HG03280 (cell line): ENCODE results near the gene TMEM88.

Experiments
- ATAC-seq: cut with Tn5 transposase; IDR thresholded peaks from one replicate; pipeline ENCODE4 v1.9.1; 2021; ENCODE audit warnings: mild to moderate bottlenecking, moderate library complexity; ENCODE audit not compliant: unreplicated experiment

Gene TMEM88

DNA sequence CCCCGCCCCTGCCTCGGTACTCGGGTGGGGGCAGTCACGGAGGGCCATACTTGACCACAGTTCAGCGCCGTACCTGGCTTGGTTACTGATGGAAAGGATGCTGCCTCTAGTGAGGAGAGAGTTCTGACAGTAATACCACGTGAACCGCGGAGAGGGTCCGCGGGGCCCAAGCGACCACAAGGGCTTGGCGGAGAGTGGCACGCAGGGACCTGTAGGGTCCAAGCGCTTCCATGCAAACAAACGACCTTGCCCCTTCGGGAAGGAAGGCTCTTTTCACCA is 11.7 kb upstream of the TMEM88 start:
- peak; percentile 0 for ATAC-seq

- peak; percentile 36 for ATAC-seq
Observed at GRCh38 chr17:7843536-7844291, 11.2 kb upstream of the TMEM88 start.

GRCh38 chr17:7844292-7845154 is 10.3 kb upstream of the TMEM88 start:
- ATAC-seq = peak; percentile 43

- ATAC-seq = no peak
Observed at GRCh38 chr17:7845359-7846062, 9.4 kb upstream of the TMEM88 start.

GRCh38 chr17:7846063-7846735 is 8.7 kb upstream of the TMEM88 start:
- ATAC-seq = no peak

DNA sequence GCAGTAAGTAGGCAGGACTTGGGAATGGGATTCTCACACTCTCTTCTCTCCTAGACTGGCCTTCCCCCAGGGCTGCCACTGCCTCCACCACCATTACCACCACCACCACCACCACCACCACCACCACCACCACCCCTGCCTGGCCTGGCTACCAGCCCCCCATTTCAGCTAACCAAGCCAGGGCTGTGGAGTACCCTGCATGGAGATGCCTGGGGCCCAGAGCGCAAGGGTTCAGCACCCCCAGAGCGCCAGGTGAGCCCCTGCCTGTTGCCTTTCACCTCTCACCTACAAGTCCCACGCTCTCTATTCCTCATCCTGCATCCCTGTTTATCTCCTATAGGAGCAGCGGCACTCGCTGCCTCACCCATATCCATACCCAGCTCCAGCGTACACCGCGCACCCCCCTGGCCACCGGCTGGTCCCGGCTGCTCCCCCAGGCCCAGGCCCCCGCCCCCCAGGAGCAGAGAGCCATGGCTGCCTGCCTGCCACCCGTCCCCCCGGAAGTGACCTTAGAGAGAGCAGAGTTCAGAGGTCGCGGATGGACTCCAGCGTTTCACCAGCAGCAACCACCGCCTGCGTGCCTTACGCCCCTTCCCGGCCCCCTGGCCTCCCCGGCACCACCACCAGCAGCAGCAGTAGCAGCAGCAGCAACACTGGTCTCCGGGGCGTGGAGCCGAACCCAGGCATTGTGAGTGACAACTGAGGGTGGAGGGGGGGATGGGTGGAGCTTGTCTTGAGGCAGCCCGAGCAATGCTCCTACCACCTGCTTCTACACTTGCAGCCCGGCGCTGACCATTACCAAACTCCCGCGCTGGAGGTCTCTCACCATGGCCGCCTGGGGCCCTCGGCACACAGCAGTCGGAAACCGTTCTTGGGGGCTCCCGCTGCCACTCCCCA is 7.9 kb upstream of the TMEM88 start:
- ATAC-seq = no peak

DNA sequence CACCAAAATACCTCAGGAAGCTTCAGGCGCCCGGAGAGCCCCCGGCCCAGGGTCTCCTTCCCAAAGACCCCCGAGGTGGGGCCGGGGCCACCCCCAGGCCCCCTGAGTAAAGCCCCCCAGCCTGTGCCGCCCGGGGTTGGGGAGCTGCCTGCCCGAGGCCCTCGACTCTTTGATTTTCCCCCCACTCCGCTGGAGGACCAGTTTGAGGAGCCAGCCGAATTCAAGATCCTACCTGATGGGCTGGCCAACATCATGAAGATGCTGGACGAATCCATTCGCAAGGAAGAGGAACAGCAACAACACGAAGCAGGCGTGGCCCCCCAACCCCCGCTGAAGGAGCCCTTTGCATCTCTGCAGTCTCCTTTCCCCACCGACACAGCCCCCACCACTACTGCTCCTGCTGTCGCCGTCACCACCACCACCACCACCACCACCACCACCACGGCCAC is 6.7 kb upstream of the TMEM88 start:
- ATAC-seq = no peak

DNA sequence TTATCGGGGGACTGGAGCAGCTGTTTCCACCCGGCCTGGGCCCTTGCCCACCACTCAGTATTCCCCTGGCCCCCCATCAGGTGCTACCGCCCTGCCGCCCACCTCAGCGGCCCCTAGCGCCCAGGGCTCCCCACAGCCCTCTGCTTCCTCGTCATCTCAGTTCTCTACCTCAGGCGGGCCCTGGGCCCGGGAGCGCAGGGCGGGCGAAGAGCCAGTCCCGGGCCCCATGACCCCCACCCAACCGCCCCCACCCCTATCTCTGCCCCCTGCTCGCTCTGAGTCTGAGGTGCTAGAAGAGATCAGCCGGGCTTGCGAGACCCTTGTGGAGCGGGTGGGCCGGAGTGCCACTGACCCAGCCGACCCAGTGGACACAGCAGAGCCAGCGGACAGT is 6.1 kb upstream of the TMEM88 start:
- no peak for ATAC-seq

GRCh38 chr17:7849130-7849750 is 5.6 kb upstream of the TMEM88 start:
- ATAC-seq = no peak

DNA sequence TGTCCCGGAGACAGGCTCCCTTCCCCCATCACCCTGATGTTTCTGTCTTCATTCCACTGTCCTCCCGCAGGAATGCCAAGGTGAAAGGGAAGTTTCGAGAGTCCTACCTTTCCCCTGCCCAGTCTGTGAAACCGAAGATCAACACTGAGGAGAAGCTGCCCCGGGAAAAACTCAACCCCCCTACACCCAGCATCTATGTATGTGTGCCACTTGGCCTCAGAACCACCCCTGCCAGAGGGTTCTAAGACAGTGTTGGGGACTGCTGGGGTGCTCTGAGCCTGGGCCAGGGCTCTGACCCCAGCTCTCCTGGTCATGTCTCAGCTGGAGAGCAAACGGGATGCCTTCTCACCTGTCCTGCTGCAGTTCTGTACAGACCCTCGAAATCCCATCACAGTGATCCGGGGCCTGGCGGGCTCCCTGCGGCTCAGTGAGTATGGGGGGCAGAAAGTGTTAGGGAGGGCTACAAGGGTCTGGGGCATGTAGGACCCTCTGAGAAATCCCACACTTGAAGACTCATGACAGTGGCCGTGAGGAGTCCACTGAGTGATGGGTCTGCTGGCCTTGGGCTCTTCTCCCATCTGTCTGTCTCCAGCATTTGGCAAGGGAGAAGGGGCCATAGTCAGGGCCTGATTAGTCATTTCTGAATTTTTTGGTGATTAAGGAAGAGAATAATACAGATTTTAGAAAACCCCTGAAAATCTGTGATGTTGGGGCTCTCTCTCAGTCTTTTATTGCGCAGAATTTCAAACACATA is 4.9 kb upstream of the TMEM88 start:
- no peak for ATAC-seq

GRCh38 chr17:7850701-7851437 is 4.0 kb upstream of the TMEM88 start:
- ATAC-seq = no peak

DNA sequence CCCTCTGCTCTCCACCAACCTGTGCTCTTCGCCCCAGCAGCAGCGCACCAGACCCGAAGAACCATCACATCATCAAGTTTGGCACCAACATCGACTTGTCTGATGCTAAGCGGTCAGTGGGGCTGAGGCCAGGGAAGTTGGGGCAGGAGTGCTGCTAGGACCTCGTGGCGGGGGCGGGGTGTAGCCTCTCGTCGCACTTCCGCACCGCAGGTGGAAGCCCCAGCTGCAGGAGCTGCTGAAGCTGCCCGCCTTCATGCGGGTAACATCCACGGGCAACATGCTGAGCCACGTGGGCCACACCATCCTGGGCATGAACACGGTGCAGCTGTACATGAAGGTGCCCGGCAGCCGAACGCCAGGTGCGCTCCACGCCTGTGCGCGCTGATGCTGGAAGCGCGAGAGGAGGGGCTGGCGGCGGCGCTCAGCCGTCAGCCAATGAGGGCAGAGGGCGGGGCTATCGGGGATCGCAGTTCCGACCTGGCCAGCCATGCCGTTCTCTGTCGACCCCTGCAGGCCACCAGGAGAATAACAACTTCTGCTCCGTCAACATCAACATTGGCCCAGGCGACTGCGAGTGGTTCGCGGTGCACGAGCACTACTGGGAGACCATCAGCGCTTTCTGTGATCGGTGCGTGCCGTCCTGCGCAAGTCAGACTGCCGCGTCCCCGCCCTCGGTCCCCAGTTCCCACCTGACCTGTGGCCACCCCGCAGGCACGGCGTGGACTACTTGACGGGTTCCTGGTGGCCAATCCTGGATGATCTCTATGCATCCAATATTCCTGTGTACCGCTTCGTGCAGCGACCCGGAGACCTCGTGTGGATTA is 3.2 kb upstream of the TMEM88 start:
- peak; percentile 66 for ATAC-seq

DNA sequence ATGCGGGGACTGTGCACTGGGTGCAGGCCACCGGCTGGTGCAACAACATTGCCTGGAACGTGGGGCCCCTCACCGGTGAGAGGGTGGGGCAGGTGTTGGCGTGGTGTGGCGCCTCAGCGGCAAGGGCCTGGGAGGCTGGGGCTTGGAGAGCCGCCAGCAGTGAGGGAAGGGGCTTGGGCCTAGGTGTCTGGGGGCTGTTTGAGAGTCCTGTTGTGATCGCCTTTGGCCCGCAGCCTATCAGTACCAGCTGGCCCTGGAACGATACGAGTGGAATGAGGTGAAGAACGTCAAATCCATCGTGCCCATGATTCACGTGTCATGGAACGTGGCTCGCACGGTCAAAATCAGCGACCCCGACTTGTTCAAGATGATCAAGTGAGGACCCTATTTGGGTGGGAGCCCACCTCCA is 2.6 kb upstream of the TMEM88 start:
- ATAC-seq = no peak

DNA sequence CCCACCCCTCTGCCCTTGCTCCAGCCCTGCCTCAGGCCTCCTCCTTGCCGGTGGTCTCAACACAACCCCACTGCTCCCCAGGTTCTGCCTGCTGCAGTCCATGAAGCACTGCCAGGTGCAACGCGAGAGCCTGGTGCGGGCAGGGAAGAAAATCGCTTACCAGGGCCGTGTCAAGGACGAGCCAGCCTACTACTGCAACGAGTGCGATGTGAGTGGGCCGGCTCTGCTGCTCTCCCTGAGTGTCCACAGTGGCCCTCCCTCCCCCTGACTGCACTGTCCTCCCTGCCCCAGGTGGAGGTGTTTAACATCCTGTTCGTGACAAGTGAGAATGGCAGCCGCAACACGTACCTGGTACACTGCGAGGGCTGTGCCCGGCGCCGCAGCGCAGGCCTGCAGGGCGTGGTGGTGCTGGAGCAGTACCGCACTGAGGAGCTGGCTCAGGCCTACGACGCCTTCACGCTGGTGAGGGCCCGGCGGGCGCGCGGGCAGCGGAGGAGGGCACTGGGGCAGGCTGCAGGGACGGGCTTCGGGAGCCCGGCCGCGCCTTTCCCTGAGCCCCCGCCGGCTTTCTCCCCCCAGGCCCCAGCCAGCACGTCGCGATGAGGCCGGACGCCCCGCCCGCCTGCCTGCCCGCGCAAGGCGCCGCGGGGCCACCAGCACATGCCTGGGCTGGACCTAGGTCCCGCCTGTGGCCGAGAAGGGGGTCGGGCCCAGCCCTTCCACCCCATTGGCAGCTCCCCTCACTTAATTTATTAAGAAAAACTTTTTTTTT is 1.8 kb upstream of the TMEM88 start:
- ATAC-seq = no peak

DNA sequence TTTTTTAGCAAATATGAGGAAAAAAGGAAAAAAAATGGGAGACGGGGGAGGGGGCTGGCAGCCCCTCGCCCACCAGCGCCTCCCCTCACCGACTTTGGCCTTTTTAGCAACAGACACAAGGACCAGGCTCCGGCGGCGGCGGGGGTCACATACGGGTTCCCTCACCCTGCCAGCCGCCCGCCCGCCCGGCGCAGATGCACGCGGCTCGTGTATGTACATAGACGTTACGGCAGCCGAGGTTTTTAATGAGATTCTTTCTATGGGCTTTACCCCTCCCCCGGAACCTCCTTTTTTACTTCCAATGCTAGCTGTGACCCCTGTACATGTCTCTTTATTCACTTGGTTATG is 1.2 kb upstream of the TMEM88 start:
- ATAC-seq = no peak

- no peak for ATAC-seq
Observed at GRCh38 chr17:7854078-7854777, 638 bp upstream of the TMEM88 start.
